ENCODE results near the gene COBL.

The COBL gene

DNA sequence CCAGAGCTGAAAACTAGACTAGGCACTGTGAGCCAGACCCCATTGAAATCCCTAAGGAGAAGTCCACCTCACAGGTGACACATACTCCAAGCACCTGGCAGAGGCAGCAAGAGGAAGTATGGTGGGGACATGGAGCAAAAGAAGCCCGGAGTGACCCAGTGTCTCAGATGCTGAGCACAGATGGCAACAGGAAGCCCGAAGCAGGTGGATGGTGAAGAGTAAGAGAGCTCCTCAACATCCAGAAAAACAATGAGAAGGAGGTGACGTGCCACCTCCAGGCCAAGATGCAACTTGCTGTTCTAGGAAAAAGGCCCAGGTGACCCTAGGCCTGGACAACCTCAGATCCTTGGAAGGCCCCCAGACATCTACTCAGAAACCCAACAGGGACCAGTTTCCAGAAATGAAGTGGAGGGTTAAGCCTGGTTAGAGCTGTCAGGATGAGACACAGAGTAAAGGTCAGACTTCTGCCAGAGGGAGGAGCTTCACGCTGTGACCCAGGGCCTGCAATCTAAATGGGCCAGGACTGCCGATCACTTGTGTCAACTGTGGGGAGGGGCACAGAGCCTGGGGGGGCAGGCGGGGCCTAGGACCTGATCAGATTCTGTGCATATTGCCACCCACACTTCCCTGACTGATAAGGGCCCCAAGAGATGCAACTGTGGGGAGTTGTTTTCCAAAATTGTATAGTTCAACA lies 2.4 kb upstream of the COBL start:
- TF ChIP-seq CTCF (IDR thresholded peaks at IDR 0.05; ENCODE audit: borderline replicate concordance, insufficient read depth, low read depth, low read length): no peak
- no peak overlapping the region for H3K4me3 ChIP-seq (ENCODE audit: low read depth, low read length)

DNA sequence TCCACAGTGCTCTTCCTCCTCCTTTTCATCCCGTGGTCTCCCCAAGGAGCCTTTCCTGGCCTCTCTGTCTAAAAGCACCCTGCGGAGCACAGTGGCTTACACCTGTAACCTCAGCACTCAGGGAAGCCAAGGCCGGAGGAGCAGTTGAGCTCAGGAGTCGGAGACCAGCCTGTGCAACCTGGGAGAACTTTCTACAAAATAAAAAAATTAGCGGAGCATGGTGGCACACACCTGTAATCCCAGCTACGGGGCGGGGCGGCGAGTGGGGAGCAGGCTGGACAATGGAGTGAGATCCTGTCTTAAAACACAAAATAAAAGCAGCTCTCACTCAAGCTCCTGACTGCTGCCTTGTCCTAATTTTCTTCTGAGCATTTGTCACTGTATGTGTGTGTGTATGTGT lies 1.4 kb upstream of the COBL start:
- no peak for TF ChIP-seq CTCF (IDR thresholded peaks at IDR 0.05; ENCODE audit: borderline replicate concordance, insufficient read depth, low read depth, low read length)
- H3K4me3 ChIP-seq (ENCODE audit: low read depth, low read length): no peak overlapping the region

DNA sequence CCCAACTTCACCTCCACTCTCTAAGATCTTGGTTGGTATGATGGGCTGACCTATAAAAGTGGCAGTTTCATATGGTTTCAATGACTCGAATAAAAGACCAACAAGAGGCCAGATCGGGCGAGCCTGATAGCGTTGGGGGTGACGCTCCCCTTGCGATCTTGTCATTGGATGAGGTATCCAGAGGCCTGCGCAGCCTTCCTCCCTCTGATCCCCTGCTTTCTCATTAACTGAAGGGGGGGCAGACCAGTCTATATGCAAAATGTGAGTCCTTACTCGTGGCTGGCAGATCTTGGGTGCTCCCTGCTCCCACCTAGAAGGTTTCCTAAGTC lies 937 bp upstream of the COBL start:
- H3K4me3 ChIP-seq (ENCODE audit: low read depth, low read length): no peak overlapping the region
- no peak for TF ChIP-seq CTCF (IDR thresholded peaks at IDR 0.05; ENCODE audit: borderline replicate concordance, insufficient read depth, low read depth, low read length)

DNA sequence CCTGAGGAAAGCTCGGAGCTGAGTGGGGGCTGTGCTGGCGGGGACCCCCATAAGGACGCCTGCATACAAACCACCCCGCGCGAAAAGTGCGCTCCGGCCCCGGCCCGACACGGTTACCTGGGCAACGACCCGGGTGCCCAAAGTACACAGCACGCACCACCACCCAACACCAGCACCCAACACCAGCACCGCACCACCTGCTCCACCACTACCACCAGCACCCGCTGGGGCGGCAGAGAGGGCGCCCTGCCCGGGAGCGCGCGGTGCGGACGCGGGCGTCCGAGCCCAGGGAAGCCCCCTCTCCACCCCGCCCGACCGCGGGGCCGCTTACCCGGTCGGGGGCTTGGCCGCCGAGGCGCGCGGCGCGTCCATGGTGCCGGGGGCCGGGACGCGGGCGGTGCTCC lies 345 bp downstream of the COBL start:
- H3K4me3 ChIP-seq (ENCODE audit: low read depth, low read length): no peak overlapping the region
- TF ChIP-seq CTCF (IDR thresholded peaks at IDR 0.05; ENCODE audit: borderline replicate concordance, insufficient read depth, low read depth, low read length): no peak

DNA sequence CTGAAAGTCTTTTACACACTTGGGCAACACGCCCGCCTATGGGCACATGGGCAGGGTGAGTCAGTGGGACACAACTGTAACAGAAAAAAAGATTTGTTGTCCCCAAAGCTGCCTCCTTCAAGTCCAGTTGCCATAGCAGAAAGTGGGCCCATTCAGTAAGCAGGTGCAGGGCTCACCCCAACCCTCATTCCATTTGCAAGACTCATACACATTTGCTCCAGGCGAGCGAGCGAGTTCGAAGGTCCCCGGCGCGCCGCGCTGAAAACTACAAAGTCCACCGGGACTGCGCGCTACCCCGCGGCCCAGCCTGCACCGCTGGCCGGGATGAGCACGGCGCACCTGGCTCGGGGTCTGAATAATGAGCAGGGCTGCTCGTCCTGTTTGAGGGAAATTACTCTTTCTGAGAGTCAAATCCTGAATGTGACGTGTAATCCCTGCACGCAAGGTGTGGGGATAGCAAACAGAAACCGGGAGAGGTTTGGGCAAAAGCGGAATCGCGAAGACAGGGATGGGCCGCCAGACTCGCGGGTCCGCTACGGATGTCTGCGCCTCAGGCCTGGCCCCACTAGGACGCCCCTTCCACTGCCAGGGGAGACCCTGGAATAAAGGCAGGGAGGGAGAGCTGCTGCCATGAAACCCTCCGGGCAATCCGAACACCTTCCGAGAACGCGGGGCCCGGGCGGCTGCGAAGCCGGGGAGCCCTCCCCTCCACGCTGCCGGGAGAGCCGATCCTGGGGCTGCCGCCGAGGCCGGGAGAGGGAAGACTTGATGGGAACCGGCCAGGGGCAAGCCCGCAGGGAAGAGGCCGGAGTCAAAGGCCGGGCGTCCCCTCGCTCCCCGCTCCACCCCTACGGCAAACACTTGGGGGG lies 982 bp downstream of the COBL start:
- H3K4me3 ChIP-seq (ENCODE audit: low read depth, low read length): no peak overlapping the region

DNA sequence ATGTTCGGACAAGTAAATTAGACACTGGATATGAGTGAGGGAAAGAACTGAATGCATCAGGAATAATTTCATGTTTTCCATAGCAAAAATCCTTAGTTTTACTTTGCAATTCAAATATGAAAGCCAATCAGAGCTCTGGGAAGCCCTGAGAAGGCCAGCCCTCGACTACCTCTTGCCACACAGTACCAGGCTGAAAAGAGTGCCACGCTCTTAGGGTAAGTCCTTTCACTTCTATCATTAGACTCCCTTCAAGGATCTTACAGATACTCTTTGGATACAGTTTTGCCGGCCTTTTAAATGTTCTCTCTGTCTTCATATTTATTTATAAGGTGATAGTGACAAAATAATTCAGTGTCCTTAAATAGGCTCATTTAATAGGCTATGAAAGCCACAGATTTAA lies 1.9 kb downstream of the COBL start:
- no peak for TF ChIP-seq CTCF (IDR thresholded peaks at IDR 0.05; ENCODE audit: borderline replicate concordance, insufficient read depth, low read depth, low read length)
- H3K4me3 ChIP-seq (ENCODE audit: low read depth, low read length): no peak overlapping the region

More for the DNA sequence above, 982 bp downstream of the COBL start:
- TF ChIP-seq CTCF (IDR thresholded peaks at IDR 0.05; ENCODE audit: borderline replicate concordance, insufficient read depth, low read depth, low read length): no peak
